DOHH2 (cell line): Measurements from ENCODE around the gene GAPT.

Experiments used
- EZH2phosphoT487 ChIP-seq: fragments of 200-600 bp; sonication (generic); IDR thresholded peaks from 2 replicates; pipeline ENCODE4 v1.6.1; 2017; ENCODE audit warnings: borderline replicate concordance, mild to moderate bottlenecking, antibody characterized with exemption, low read length, moderate library complexity, mixed read lengths
- TF ChIP-seq, protein P1 (sequence below): fragments of 200-600 bp; sonication (generic); IDR thresholded peaks from one replicate; pipeline ENCODE4 v1.5.1; 2014; ENCODE audit warnings: antibody characterized with exemption, mild to moderate bottlenecking, low read depth, low read length; ENCODE audit not compliant: poor library complexity, severe bottlenecking

DNA sequence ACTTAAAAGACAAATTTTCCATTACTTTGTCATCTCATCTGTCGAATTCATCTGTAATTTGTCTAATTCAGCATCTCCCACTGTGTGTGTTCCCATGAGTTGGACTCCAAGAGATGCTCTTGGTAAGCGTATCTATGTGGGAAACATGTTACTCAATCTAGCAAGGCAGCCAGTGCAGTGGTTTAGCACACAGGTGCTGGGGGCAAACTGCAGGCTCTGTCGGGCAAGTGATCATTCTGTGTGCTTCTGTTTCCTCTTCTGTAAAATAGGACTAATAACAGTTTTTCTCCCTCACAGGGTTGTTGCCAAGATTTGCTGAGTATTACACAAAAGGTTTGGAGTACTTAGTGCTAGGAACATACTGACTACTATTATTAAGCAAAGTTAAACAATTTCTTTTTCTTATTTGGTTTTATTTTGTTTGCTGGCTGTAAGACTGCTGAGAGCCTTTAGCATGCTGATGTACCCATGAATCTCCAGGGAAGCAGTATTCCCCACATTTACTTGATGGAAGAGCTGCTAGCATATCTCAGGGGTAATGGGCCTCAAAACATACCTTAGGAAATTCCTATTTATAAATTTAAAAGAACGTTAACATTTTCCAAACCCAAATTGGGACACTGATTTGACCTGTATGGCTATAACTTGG, 709 bp upstream of the GAPT start:
- TF ChIP-seq, protein P1, sequence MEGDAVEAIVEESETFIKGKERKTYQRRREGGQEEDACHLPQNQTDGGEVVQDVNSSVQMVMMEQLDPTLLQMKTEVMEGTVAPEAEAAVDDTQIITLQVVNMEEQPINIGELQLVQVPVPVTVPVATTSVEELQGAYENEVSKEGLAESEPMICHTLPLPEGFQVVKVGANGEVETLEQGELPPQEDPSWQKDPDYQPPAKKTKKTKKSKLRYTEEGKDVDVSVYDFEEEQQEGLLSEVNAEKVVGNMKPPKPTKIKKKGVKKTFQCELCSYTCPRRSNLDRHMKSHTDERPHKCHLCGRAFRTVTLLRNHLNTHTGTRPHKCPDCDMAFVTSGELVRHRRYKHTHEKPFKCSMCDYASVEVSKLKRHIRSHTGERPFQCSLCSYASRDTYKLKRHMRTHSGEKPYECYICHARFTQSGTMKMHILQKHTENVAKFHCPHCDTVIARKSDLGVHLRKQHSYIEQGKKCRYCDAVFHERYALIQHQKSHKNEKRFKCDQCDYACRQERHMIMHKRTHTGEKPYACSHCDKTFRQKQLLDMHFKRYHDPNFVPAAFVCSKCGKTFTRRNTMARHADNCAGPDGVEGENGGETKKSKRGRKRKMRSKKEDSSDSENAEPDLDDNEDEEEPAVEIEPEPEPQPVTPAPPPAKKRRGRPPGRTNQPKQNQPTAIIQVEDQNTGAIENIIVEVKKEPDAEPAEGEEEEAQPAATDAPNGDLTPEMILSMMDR: no peak
- TF ChIP-seq EZH2phosphoT487: no peak
